HG03097 (cell line): ENCODE measurements around the gene ATP13A5.

ENCODE experiments used
- ATAC-seq: cut with Tn5 transposase; IDR thresholded peaks from one replicate; pipeline ENCODE4 v1.9.1; 2021; ENCODE audit not compliant: unreplicated experiment, low FRiP score

ATP13A5 gene, protein sequence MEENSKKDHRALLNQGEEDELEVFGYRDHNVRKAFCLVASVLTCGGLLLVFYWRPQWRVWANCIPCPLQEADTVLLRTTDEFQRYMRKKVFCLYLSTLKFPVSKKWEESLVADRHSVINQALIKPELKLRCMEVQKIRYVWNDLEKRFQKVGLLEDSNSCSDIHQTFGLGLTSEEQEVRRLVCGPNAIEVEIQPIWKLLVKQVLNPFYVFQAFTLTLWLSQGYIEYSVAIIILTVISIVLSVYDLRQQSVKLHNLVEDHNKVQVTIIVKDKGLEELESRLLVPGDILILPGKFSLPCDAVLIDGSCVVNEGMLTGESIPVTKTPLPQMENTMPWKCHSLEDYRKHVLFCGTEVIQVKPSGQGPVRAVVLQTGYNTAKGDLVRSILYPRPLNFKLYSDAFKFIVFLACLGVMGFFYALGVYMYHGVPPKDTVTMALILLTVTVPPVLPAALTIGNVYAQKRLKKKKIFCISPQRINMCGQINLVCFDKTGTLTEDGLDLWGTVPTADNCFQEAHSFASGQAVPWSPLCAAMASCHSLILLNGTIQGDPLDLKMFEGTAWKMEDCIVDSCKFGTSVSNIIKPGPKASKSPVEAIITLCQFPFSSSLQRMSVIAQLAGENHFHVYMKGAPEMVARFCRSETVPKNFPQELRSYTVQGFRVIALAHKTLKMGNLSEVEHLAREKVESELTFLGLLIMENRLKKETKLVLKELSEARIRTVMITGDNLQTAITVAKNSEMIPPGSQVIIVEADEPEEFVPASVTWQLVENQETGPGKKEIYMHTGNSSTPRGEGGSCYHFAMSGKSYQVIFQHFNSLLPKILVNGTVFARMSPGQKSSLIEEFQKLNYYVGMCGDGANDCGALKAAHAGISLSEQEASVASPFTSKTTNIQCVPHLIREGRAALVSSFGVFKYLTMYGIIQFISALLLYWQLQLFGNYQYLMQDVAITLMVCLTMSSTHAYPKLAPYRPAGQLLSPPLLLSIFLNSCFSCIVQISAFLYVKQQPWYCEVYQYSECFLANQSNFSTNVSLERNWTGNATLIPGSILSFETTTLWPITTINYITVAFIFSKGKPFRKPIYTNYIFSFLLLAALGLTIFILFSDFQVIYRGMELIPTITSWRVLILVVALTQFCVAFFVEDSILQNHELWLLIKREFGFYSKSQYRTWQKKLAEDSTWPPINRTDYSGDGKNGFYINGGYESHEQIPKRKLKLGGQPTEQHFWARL

GRCh38 chr3:193378706-193379105 is at the start of gene ATP13A5:
Gene ATP13A5, minus strand, starts transcription at chr3:193378753. Its CDS starts 28 bp downstream, at chr3:193378725.
- no peak for ATAC-seq

GRCh38 chr3:193418576-193419373 is 40.2 kb upstream of the ATP13A5 start:
- no peak for ATAC-seq

GRCh38 chr3:193416629-193417028 is 38.1 kb upstream of the ATP13A5 start:
- no peak for ATAC-seq

- no peak for ATAC-seq
Measured at GRCh38 chr3:193407688-193408087, 29.1 kb upstream of the ATP13A5 start.

DNA sequence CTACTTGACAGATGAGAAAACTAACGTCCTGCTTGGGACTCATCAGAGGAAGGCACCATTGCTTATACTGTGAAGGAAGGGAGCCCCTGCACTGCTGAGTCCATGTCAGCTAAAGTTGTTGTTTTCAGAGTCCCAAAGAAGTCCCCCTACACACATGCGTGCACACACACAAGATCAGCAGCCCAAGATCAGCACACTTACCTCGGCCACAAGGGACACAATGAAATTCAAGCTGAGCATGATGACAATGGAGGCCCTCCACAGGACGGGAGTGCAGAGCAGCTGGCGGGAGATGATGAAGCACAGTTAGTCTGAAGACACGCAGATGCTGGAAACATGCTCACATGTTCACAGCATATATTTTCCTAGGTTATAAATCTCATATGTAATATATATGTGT is 28.6 kb upstream of the ATP13A5 start:
- ATAC-seq = no peak

- no peak for ATAC-seq
Measured at GRCh38 chr3:193403307-193403706, 24.8 kb upstream of the ATP13A5 start.

DNA sequence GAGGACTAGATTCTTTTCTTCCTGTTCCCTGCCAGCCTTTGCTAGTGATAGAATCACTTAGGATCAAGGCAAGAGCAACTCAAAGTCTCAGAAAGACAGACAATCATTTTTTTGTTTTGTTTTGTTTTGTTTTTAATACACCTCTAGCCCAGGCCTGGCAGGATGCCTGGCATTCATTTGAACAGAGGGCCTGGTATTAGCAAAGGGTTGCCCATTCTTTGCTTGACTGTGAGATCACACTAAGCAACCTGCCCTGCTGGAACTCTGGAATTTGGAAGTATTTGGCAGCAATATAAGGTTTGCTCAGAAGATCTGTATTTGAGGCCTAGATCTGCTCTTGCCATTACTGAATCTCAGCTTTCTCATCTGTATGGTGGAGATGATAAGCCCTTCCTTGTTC is 21.8 kb upstream of the ATP13A5 start:
- ATAC-seq = no peak

DNA sequence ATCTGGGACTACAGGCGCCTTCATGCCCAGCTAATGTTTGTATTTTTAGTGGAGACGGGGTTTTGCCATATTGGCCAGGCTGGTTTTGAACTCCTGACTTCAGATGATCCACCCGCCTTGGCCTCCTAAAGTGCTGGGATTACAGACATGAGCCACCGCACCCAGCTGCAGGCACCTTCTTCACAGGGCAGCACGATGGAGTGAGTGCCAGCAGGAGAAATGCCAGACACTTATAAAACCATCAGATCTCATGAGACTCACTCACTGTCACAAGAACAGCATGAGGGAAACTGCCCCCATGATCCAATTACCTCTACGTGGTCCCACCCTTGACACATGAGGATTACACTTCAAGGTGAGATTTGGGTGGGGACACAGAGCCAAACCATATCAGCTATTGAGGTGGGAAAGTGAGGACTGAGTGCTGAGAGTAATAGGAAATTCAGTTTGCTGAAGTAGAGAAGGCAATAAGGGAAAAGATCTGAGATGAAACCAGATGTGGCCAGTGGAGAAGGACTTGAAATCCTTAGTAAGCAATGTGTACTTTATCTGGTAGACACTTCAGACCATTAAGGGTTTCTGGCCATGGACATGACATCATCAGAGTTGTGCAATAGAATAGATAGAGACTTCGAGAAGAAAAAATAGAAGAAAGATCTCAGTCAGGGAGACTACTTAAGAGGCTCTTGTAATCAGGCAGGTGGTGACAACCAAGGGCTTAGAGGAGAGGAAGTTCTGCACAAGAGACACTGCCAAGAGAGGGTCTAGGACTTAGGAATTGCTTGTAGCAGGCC is 18.1 kb upstream of the ATP13A5 start:
- no peak for ATAC-seq

- no peak for ATAC-seq
Measured at GRCh38 chr3:193391902-193392301, 13.3 kb upstream of the ATP13A5 start.

DNA sequence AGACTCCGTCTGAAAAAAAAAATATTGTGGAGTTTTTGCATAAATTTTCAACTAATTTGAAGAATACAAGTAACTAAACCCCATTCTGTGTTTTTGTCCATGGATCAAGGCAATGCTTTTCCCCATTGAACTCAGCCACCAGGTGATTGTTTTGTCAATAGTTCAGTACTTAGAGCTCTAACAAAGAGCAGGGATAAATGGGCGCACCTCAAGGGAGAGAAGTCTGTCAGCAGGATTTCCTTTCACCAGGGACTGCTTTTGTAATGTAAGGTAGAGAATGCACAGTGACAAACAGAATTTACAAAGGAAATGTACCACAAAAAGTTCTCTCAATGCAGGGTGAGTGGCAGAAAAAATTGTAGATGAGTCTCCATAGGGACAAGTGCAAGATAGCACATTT is 10.8 kb upstream of the ATP13A5 start:
- ATAC-seq = no peak

DNA sequence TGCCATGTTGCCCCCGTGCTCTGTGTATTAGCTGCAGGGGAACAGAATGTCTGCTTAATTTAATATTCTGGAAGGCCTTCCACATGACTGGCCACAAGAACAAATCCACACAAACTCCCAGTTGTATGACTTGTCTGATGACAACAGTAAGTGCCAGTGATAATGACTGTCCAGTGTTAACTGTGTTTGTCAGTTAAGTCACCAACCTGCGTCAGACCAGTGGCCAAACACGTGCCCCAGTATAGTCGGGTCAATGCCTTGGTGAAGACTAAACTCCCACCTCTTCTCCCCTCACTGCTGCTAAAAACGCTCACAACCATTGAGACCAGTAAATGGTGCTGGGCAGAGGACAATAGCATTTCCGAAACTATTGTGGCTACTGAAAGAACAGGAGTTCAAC is 9.8 kb upstream of the ATP13A5 start:
- no peak for ATAC-seq

DNA sequence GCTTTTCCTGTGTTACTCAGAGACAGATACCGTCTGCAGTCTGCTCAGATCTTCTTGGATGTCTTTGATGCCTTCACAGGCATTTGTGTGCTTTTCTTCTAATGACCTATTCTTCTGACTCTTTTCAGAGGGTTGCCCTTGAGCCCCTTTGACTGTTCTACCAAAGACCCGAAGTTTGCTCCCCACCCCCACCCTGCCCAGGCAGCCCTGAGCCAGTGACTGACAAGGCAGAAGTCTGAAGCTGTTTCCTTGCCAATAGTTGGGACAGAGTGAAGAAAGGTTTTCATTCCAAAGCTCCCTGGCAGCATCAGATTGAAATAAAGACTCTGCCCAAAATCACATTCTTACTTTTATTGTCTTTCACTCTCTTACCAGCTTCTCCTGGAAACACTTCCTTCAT is 9.0 kb upstream of the ATP13A5 start:
- no peak for ATAC-seq

DNA sequence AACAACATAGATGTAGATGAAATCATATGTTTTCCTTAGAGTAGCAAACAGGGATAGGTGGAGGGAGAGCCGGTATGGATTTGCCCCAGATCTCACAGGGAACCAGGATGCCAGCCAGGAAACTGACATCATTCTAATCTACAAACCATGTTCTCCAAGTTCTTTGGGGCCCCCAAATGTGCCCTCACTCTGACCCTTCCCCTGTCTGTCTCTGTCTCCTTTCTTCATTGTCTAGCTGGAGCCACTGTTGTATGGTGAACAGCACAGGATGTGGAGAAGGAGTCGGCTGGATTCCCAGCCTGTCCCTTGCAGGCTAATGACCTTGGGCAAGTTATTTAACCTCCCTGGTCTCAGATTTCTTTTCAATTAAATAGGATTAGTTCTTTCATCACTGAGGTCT is 962 bp downstream of the ATP13A5 start:
- no peak for ATAC-seq

- ATAC-seq = no peak
Measured at GRCh38 chr3:193375614-193376013, 2.9 kb downstream of the ATP13A5 start.

DNA sequence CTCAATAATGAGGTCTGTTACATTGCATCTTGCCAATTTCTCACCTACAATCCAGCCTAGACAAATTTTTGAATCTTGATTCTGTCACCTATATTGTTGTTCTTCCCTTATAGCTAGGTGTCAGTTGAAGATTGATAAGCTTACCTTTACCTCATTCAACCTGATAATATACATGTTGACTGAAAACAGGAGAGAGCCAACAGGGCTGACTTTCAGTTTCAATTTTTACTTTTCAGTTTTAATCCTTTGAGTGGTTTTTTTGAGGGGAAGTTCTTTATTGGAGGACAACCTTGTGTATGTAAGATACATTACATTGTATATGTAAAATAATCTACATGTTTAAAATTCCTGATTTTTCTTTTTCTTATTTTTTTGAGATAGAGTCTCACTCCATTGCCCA is 5.8 kb downstream of the ATP13A5 start:
- no peak for ATAC-seq

GRCh38 chr3:193367868-193368267 is 10.7 kb downstream of the ATP13A5 start:
- no peak for ATAC-seq

DNA sequence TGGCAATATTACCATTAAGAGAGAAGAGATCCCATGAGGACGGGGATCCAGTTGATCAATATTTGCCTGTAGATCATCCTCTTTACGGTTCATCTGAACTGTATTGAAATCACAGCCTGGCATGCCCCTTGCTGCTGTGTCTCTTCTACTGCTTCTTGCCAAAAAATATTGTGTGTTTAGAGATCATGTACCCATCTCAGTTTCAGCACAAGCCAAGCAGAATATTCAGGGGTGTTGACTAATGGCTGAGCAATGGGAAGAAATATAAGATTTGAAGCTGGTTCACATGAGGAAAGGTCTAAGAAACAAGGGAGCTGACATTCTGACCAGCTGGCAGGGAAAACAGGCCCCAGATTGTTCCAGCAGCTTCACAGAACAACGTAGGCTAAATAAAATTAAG is 21.3 kb downstream of the ATP13A5 start:
- no peak for ATAC-seq

- no peak for ATAC-seq
Measured at GRCh38 chr3:193354423-193354822, 24.1 kb downstream of the ATP13A5 start.

DNA sequence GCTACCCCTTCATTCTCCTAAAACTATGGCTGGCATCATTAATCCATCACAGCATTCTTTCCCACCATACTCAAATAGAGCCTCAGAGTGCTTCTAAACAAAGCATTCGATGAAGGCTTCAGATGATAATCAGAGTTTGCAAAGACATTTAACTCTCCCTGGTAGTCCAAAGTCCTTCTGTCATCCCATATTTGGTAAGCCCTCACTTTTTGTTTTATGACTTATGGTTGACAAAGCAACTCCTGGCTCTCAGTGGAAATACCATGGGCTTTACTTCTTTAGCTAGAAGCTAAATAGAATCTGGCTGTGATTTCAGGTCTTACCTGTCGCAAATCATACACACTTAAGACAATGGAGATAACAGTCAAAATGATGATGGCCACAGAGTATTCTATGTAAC is 27.8 kb downstream of the ATP13A5 start:
- no peak for ATAC-seq
